ENCODE data around the gene PEX3. TPM values are rescaled to one million over a fixed set of nuclear protein-coding genes. Genes with fewer than 3 reads are reported as not detected.
"Not testable (repeated sequence)": the region's sequence is repeated elsewhere in the genome, so short reads cannot be mapped to it uniquely, and the experiment has no call there.

PEX3 gene
- polyA plus RNA-seq, 3 donors: 3.2 to 6.9 (median 5.2) TPM

DNA sequence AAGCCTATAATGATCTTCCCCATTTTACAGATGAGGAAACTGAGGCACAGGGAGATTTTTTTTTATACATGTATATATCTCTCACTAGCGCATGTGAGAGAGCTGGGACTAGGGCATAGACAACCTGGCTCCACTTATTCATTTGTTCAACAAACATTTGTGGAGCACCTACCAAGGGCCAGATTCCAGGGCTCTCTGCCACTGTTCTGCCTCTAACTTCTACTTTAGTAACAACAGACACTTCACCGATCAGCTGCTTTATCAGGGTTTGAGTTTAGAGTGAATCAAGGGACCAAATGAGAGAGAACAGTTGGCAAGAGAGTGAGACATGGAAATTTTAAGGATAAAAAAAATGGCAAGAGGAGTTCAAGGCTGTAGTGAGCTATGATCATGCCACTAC lies 7.5 kb upstream of the PEX3 start:
- H4K20me1 ChIP-seq (ENCODE audit: insufficient read depth, low read length): no peaks in the 10 kb centered on the region
- Mint-ChIP-seq H3K27ac (no peak overlapping the region), H3K4me3 (no peak overlapping the region), H3K36me3 (peaks cover 13 to 18% of the 10 kb centered on the region in 2 donors), H3K9me3 (peaks cover 0 to 2% (median 0%) of the 10 kb centered on the region in 7 donors), H3K27me3 (ENCODE audit: low read depth in 3 of 3) (peaks cover 0 to 2% (median 0%) of the 10 kb centered on the region in 3 donors), H3K4me1 (no peaks in the 10 kb centered on the region)
- H3K4me1 ChIP-seq (ENCODE audit: control insufficient read depth in 1 of 2, insufficient read depth in 2 of 2, low read length in 2 of 2): no peaks in the 10 kb centered on the region
- H3K36me3 ChIP-seq (replicated peaks in 1 of 2; ENCODE audit: control insufficient read depth in 1 of 2, insufficient read depth in 2 of 2, low read length in 2 of 2): peaks cover 3 to 7% of the 10 kb centered on the region in 2 donors
- no peak overlapping the region for H2AFZ ChIP-seq (ENCODE audit: insufficient read depth, low read depth, low read length, poor library complexity, severe bottlenecking)
- no CpG with 5 or more reads among the region's 2 CpGs for WGBS (ENCODE audit: insufficient coverage)
- no peaks in the 10 kb centered on the region for H3K9me3 ChIP-seq (replicated peaks in 1 of 2; ENCODE audit: control insufficient read depth in 1 of 2, insufficient read depth in 1 of 2, low read length in 2 of 2)
- no peaks in the 10 kb centered on the region for H3K27me3 ChIP-seq (ENCODE audit: control insufficient read depth in 2 of 2, insufficient read depth in 2 of 2, low read length in 2 of 2)
- no peaks in the 10 kb centered on the region for H3K79me2 ChIP-seq (ENCODE audit: insufficient read depth, low read length)
- H3K4me3 ChIP-seq (replicated peaks in 1 of 3; ENCODE audit: low read depth in 2 of 3, low read length in 3 of 3): no peak overlapping the region
- no peak overlapping the region for H3K27ac ChIP-seq (ENCODE audit: low read depth in 1 of 2, low read length in 2 of 2)
- H3K9ac ChIP-seq (ENCODE audit: insufficient read depth, low read length, poor library complexity, severe bottlenecking): no peak overlapping the region
- DNase-seq: no peak
- intact Hi-C loops (cut with micrococcal nuclease): no loop called here
- no peak overlapping the region for H3K4me2 ChIP-seq (replicated peaks; ENCODE audit: extremely low read depth, low read length, poor library complexity, severe bottlenecking)
- no peak for TF ChIP-seq CTCF (IDR thresholded peaks at IDR 0.05)

- intact Hi-C loops (cut with micrococcal nuclease); H4K20me1 ChIP-seq (ENCODE audit: insufficient read depth, low read length); H3K79me2 ChIP-seq (ENCODE audit: insufficient read depth, low read length); H3K4me3 ChIP-seq (replicated peaks in 1 of 3; ENCODE audit: low read depth in 2 of 3, low read length in 3 of 3); H3K4me3 Mint-ChIP-seq; H3K9me3 Mint-ChIP-seq; H3K27ac ChIP-seq (ENCODE audit: low read depth in 1 of 2, low read length in 2 of 2); H3K27me3 Mint-ChIP-seq (ENCODE audit: low read depth in 3 of 3); H3K36me3 ChIP-seq (replicated peaks in 1 of 2; ENCODE audit: control insufficient read depth in 1 of 2, insufficient read depth in 2 of 2, low read length in 2 of 2); H3K27ac Mint-ChIP-seq; H2AFZ ChIP-seq (ENCODE audit: insufficient read depth, low read depth, low read length, poor library complexity, severe bottlenecking); DNase-seq; H3K4me2 ChIP-seq (replicated peaks; ENCODE audit: extremely low read depth, low read length, poor library complexity, severe bottlenecking); H3K9me3 ChIP-seq (replicated peaks in 1 of 2; ENCODE audit: control insufficient read depth in 1 of 2, insufficient read depth in 1 of 2, low read length in 2 of 2); H3K36me3 Mint-ChIP-seq; H3K9ac ChIP-seq (ENCODE audit: insufficient read depth, low read length, poor library complexity, severe bottlenecking); H3K27me3 ChIP-seq (ENCODE audit: control insufficient read depth in 2 of 2, insufficient read depth in 2 of 2, low read length in 2 of 2): not testable (repeated sequence)
- H3K4me1 Mint-ChIP-seq: peaks cover 22% of the 10 kb centered on the region
- WGBS (ENCODE audit: insufficient coverage): no CpG with 5 or more reads among the region's 2 CpGs
- peaks cover 14 to 16% of the 10 kb centered on the region in 2 donors for H3K4me1 ChIP-seq (ENCODE audit: control insufficient read depth in 1 of 2, insufficient read depth in 2 of 2, low read length in 2 of 2)
Observed at GRCh38 chr6:143447865-143448264, 2.7 kb upstream of the PEX3 start.

Measured in CD14-positive monocyte (primary cell).